GM21423 (cell line): ENCODE data around the gene ATF3.
"Not testable (repeated sequence)": the region's sequence is repeated elsewhere in the genome, so short reads cannot be mapped to it uniquely, and the experiment has no call there.

Experiments used
- ATAC-seq: cut with Tn5 transposase; IDR thresholded peaks from one replicate; pipeline ENCODE4 v1.9.1; 2021; ENCODE audit warnings: mild to moderate bottlenecking, moderate library complexity; ENCODE audit not compliant: unreplicated experiment

ATF3 gene

GRCh38 chr1:212649020-212649419, 40.5 kb downstream of the ATF3 start:
- ATAC-seq: no peak

- ATAC-seq: no peak
Measured at GRCh38 chr1:212650228-212650627, 41.7 kb downstream of the ATF3 start.

- no peak for ATAC-seq
Measured at GRCh38 chr1:212651521-212651920, 43.0 kb downstream of the ATF3 start.

- ATAC-seq: no peak
Measured at GRCh38 chr1:212651977-212652376, 43.4 kb downstream of the ATF3 start.

GRCh38 chr1:212652609-212653008, 44.0 kb downstream of the ATF3 start:
- ATAC-seq: no peak

GRCh38 chr1:212655668-212656440, 47.3 kb downstream of the ATF3 start:
- ATAC-seq: no peak

- no peak for ATAC-seq
Measured at GRCh38 chr1:212656730-212657129, 48.2 kb downstream of the ATF3 start.

- ATAC-seq: not testable (repeated sequence)
Measured at GRCh38 chr1:212658250-212658649, 49.7 kb downstream of the ATF3 start.

- no peak for ATAC-seq
Measured at GRCh38 chr1:212664409-212665199, 56.0 kb downstream of the ATF3 start.

- peak; percentile 88 for ATAC-seq
Measured at GRCh38 chr1:212665241-212666115, 56.9 kb downstream of the ATF3 start.

GRCh38 chr1:212666116-212666775, 57.7 kb downstream of the ATF3 start:
- no peak for ATAC-seq

GRCh38 chr1:212667223-212668139, 58.9 kb downstream of the ATF3 start:
- peak; percentile 45 for ATAC-seq

GRCh38 chr1:212668477-212668876, 59.9 kb downstream of the ATF3 start:
- ATAC-seq: no peak

- no peak for ATAC-seq
Measured at GRCh38 chr1:212669102-212669501, 60.5 kb downstream of the ATF3 start.

- ATAC-seq: no peak
Measured at GRCh38 chr1:212669600-212669999, 61.0 kb downstream of the ATF3 start.

- no peak for ATAC-seq
Measured at GRCh38 chr1:212670301-212670700, 61.7 kb downstream of the ATF3 start.
